Neural cell (in vitro differentiated cells): ENCODE results near the gene IFIH1. TPM values are rescaled to one million over a fixed set of nuclear protein-coding genes. Genes with fewer than 3 reads are reported as not detected.

Source experiments
- H2AFZ ChIP-seq: fragments of 200-600, 300-800 bp; sonication (generic), shearing (Covaris generic); 2 replicates; pipeline ENCODE4 v1.6.0; 2014; ENCODE audit warnings: low read depth, mild to moderate bottlenecking, antibody characterized with exemption, low read length, moderate library complexity
- H3F3A ChIP-seq: fragments of 200-600 bp; shearing (Covaris generic); 2 replicates; pipeline ENCODE4 v1.6.1; 2016; ENCODE audit warnings: mild to moderate bottlenecking, moderate library complexity, mixed read lengths, antibody characterized with exemption, low read length; ENCODE audit not compliant: insufficient read depth, poor library complexity, severe bottlenecking
- H3K27ac ChIP-seq: fragments of 200-600, 300-800 bp; sonication (generic), shearing (Covaris generic); 2 replicates; pipeline ENCODE4 v1.5.1; 2014; ENCODE audit warnings: mild to moderate bottlenecking, low read length, moderate library complexity
- H3K27me3 ChIP-seq: fragments of 300-800, 200-600 bp; sonication (generic), shearing (Covaris generic); 2 replicates; pipeline ENCODE4 v1.6.0; 2014; ENCODE audit warnings: mild to moderate bottlenecking, low read depth, low read length, moderate library complexity; ENCODE audit not compliant: insufficient read depth
- H3K36me3 ChIP-seq: fragments of 300-800, 200-600 bp; sonication (generic), shearing (Covaris generic); 2 replicates; pipeline ENCODE4 v1.5.1; 2014; ENCODE audit warnings: mild to moderate bottlenecking, antibody characterized with exemption, low read length, moderate library complexity; ENCODE audit not compliant: insufficient read depth
- H3K4me2 ChIP-seq: fragments of 300-800, 200-600 bp; sonication (generic), shearing (Covaris generic); 2 replicates; pipeline ENCODE4 v1.6.0; 2014; ENCODE audit warnings: mild to moderate bottlenecking, low read length
- H3K4me3 ChIP-seq: fragments of 300-800, 200-600 bp; sonication (generic), shearing (Covaris generic); 2 replicates; pipeline ENCODE4 v1.5.1; 2014; ENCODE audit warnings: mild to moderate bottlenecking, low read length, moderate library complexity
- H3K79me2 ChIP-seq: fragments of 200-600 bp; shearing (Covaris generic); replicated peaks from 2 replicates; pipeline ENCODE4 v1.6.0; 2014; ENCODE audit warnings: mild to moderate bottlenecking, low read length, moderate library complexity; ENCODE audit not compliant: insufficient read depth
- H3K9ac ChIP-seq: fragments of 300-800, 200-600 bp; sonication (generic), shearing (Covaris generic); 2 replicates; pipeline ENCODE4 v1.6.1; 2016; ENCODE audit warnings: mild to moderate bottlenecking, low read length, mixed read lengths
- H3K9me2 ChIP-seq: fragments of 200-600 bp; shearing (Covaris generic); 2 replicates; pipeline ENCODE4 v1.6.1; 2016; ENCODE audit warnings: mild to moderate bottlenecking, low read length, mixed read lengths; ENCODE audit not compliant: insufficient read depth
- H3K9me3 ChIP-seq: fragments of 200-600, 300-800 bp; sonication (generic), shearing (Covaris generic); 2 replicates; pipeline ENCODE4 v1.6.1; 2016; ENCODE audit warnings: mild to moderate bottlenecking, mixed run types, low read length, moderate library complexity, mixed read lengths
- H4K20me1 ChIP-seq: fragments of 200-600 bp; shearing (Covaris generic); 2 replicates; pipeline ENCODE4 v1.6.1; 2016; ENCODE audit warnings: mild to moderate bottlenecking, mixed run types; ENCODE audit not compliant: insufficient read depth
- EP300 ChIP-seq: fragments of 450-650 bp; conservative IDR thresholded peaks from 2 replicates; pipeline ENCODE4 v1.6.1; 2014; ENCODE audit warnings: antibody characterized with exemption, mild to moderate bottlenecking, moderate library complexity; ENCODE audit not compliant: poor library complexity, severe bottlenecking
- EZH2 ChIP-seq: fragments of 200-600, 300-800 bp; shearing (Covaris generic), sonication (generic); IDR thresholded peaks from 2 replicates; pipeline ENCODE4 v1.6.1; 2014; ENCODE audit warnings: antibody characterized with exemption, low read length, borderline replicate concordance, mild to moderate bottlenecking; ENCODE audit not compliant: insufficient read depth, poor library complexity, severe bottlenecking
- MXI1 ChIP-seq: fragments of 450-650 bp; conservative IDR thresholded peaks from 2 replicates; pipeline ENCODE4 v1.6.1; 2014; ENCODE audit warnings: antibody characterized with exemption, mild to moderate bottlenecking; ENCODE audit not compliant: poor library complexity, severe bottlenecking
- POLR2AphosphoS5 ChIP-seq: IDR thresholded peaks from 2 replicates; pipeline ENCODE4 v1.6.1; 2012
- RAD21 ChIP-seq: fragments of 450-650 bp; conservative IDR thresholded peaks from 2 replicates; pipeline ENCODE4 v1.6.1; 2014; ENCODE audit warnings: antibody characterized with exemption, mild to moderate bottlenecking, moderate library complexity
- SMC3 ChIP-seq: fragments of 450-650 bp; conservative IDR thresholded peaks from 2 replicates; pipeline ENCODE4 v1.6.1; 2014; ENCODE audit warnings: antibody characterized with exemption, mild to moderate bottlenecking, moderate library complexity; ENCODE audit not compliant: poor library complexity
- TAF1 ChIP-seq: IDR thresholded peaks from 2 replicates; pipeline ENCODE4 v1.6.1; 2012; ENCODE audit warnings: low read depth
- polyA plus RNA-seq: library from polyadenylated mRNA; depleted of rRNA; stranded (reverse); fragments of >200 nt; gene quantifications from 2 replicates; pipeline ENCODE4 v1.2.3, GENCODE V29; 2014
- TF ChIP-seq, protein P1 (sequence below): IDR thresholded peaks from 2 replicates; pipeline ENCODE4 v1.6.1; 2012; ENCODE audit warnings: borderline replicate concordance
- TF ChIP-seq, protein P2 (sequence below): fragments of 450-650 bp; IDR thresholded peaks from 2 replicates; pipeline ENCODE4 v1.5.1; 2014; ENCODE audit warnings: antibody characterized with exemption, mild to moderate bottlenecking, moderate library complexity; ENCODE audit not compliant: poor library complexity, severe bottlenecking

The IFIH1 gene
- polyA plus RNA-seq, 1 donor from 2014 or later: not detected

DNA sequence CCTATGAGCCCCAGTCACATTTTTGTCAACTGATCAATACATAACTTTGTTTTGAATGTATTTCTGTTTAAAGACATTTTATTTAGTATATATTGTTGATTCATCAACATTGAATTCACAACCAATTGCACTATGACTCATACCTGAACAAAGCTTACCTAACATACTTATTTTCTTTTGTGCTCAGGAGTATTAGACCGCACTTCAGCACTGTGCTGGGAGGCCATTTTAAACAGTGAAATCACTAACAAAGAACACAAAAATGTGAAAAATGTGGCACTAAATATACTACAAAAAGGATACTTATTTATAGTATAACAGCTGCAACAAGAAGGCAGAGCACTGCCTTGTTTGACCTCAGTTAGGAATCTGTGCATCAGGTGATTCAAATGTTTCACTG, 12.4 kb upstream of the IFIH1 start:
- H3K4me3 ChIP-seq: no peak overlapping the region
- H4K20me1 ChIP-seq: no peaks in the 10 kb centered on the region
- H3K27ac ChIP-seq: no peak overlapping the region
- H3K27me3 ChIP-seq: no peaks in the 10 kb centered on the region
- H3K9ac ChIP-seq: no peak overlapping the region
- H2AFZ ChIP-seq: no peak overlapping the region
- H3K9me3 ChIP-seq: no peaks in the 10 kb centered on the region
- H3K9me2 ChIP-seq: no peaks in the 10 kb centered on the region
- no peaks in the 10 kb centered on the region for H3F3A ChIP-seq
- no peak overlapping the region for H3K4me2 ChIP-seq
- no peaks in the 10 kb centered on the region for H3K79me2 ChIP-seq
- no peak for TF ChIP-seq MXI1
- TF ChIP-seq RAD21: no peak
- TF ChIP-seq SMC3: no peak
- TF ChIP-seq POLR2AphosphoS5: no peak
- TF ChIP-seq, protein P1, sequence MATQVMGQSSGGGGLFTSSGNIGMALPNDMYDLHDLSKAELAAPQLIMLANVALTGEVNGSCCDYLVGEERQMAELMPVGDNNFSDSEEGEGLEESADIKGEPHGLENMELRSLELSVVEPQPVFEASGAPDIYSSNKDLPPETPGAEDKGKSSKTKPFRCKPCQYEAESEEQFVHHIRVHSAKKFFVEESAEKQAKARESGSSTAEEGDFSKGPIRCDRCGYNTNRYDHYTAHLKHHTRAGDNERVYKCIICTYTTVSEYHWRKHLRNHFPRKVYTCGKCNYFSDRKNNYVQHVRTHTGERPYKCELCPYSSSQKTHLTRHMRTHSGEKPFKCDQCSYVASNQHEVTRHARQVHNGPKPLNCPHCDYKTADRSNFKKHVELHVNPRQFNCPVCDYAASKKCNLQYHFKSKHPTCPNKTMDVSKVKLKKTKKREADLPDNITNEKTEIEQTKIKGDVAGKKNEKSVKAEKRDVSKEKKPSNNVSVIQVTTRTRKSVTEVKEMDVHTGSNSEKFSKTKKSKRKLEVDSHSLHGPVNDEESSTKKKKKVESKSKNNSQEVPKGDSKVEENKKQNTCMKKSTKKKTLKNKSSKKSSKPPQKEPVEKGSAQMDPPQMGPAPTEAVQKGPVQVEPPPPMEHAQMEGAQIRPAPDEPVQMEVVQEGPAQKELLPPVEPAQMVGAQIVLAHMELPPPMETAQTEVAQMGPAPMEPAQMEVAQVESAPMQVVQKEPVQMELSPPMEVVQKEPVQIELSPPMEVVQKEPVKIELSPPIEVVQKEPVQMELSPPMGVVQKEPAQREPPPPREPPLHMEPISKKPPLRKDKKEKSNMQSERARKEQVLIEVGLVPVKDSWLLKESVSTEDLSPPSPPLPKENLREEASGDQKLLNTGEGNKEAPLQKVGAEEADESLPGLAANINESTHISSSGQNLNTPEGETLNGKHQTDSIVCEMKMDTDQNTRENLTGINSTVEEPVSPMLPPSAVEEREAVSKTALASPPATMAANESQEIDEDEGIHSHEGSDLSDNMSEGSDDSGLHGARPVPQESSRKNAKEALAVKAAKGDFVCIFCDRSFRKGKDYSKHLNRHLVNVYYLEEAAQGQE: no peak
- no peak for TF ChIP-seq EZH2
- no peak for TF ChIP-seq EP300
- TF ChIP-seq, protein P2, sequence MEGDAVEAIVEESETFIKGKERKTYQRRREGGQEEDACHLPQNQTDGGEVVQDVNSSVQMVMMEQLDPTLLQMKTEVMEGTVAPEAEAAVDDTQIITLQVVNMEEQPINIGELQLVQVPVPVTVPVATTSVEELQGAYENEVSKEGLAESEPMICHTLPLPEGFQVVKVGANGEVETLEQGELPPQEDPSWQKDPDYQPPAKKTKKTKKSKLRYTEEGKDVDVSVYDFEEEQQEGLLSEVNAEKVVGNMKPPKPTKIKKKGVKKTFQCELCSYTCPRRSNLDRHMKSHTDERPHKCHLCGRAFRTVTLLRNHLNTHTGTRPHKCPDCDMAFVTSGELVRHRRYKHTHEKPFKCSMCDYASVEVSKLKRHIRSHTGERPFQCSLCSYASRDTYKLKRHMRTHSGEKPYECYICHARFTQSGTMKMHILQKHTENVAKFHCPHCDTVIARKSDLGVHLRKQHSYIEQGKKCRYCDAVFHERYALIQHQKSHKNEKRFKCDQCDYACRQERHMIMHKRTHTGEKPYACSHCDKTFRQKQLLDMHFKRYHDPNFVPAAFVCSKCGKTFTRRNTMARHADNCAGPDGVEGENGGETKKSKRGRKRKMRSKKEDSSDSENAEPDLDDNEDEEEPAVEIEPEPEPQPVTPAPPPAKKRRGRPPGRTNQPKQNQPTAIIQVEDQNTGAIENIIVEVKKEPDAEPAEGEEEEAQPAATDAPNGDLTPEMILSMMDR: no peak
- TF ChIP-seq TAF1: no peak
- H3K36me3 ChIP-seq: no peaks in the 10 kb centered on the region

DNA sequence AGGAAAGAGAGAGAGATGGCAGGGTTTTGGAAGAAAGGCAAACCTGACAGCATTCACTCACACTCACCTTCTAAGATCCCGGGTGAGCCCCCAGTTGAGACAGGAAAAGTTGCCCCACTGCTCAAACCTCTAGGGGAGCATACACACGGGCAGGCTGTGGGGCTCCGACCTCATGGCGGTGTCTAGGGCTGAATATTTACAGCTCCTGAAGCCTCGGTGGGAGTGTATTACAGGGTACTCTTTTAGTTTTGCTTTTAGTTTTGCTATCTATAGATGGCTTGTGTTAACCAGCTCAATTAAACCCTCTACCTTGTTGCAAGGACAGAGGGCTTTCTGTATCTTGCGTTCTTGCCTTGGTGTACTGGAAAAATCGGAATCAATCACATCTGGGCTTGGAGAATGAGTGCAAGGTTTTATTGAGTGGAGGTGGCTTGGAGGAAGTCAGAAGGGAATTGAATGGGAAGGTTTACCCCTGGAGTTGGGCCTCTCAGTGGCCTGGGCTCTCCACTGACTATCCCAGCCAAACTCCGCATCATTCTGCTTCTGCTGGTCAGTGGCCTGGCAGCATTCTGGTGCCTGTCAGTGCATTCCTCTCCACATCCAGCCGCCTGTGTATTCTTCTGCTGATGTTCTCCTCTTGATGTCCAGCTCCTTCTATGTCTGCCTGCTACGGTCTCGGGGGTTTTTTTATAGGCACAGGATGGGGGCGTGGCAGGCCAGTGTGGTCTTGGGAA, 10.1 kb upstream of the IFIH1 start:
- Histone ChIP-seq H3K36me3 (no peaks in the 10 kb centered on the region), H3K9me2 (no peaks in the 10 kb centered on the region), H4K20me1 (no peaks in the 10 kb centered on the region), H2AFZ (no peak overlapping the region), H3F3A (no peaks in the 10 kb centered on the region), H3K4me2 (no peak overlapping the region), H3K9ac (no peak overlapping the region), H3K79me2 (no peaks in the 10 kb centered on the region), H3K4me3 (no peak overlapping the region), H3K27ac (no peak overlapping the region), H3K9me3 (no peaks in the 10 kb centered on the region), H3K27me3 (no peaks in the 10 kb centered on the region)
- TF ChIP-seq, protein P1: no peak
- TF ChIP-seq SMC3 (no peak), EP300 (no peak), RAD21 (no peak), MXI1 (no peak), POLR2AphosphoS5 (no peak), EZH2 (no peak), TAF1 (no peak)
- TF ChIP-seq, protein P2: no peak
